SK-MEL-5 (cell line): ENCODE results near the gene TMEM40. TPM values are rescaled to one million over a fixed set of nuclear protein-coding genes. Genes with fewer than 3 reads are reported as not detected.
"Not testable (repeated sequence)": the region's sequence is repeated elsewhere in the genome, so short reads cannot be mapped to it uniquely, and the experiment has no call there.

ENCODE experiments used
- DNase-seq: peaks from one replicate; pipeline ENCODE4 v3.0.0-alpha.2; 2016; ENCODE audit warnings: low read depth, low spot score
- in situ Hi-C: cut with HindIII; loops from 2 replicates; pipeline ENCODE4 v1.10.0; 2016; ENCODE audit warnings: low sequenced_read_pairs, high pct_unique_total_duplicates, low pct_unique_long_range_greater_than_20kb
- total RNA-seq: library from RNA; depleted of rRNA; stranded (reverse); fragments of >200 nt; shearing (Covaris generic); gene quantifications from 2 replicates; pipeline ENCODE4 v1.2.3, GENCODE V29; 2014

The TMEM40 gene
- total RNA-seq, 1 experiment from 2014 or later, result not detected

- in situ Hi-C loops, result no loop called here
- DNase-seq, result no peak
Observed at GRCh38 chr3:12785096-12785495, 26.0 kb upstream of the TMEM40 start.

DNA sequence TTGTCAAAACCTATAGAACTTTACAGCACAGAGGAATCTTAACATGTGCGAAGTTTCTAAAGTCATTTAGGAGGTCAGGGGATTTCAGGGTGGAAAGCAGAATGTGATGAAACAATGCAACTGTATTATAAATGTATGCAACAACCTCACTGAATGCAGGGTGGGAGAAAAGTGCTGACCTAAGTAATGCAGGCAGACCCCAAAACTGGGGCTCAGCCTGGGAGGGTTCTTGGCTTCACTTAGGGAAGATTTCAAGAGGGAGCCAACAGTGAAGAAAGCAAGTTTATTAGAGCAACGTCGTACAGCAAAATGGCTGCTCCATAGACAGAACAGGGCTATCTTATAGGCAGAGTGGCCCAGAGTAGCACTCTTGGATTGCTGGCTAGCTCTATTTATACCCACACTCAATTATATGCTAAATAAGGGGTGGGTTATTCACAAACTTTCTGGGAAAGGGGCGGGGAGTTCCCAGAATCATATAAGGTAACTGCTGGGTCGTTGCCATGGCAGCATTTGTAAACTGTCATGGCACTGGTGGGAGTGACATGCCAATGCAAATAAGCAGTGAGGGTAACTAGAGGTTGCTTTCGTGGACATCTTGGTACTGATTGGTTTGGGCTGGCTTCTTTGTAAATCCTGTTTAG, 23.2 kb upstream of the TMEM40 start:
- DNase-seq, result peak; percentile 35
- in situ Hi-C loops, result no loop called here

DNA sequence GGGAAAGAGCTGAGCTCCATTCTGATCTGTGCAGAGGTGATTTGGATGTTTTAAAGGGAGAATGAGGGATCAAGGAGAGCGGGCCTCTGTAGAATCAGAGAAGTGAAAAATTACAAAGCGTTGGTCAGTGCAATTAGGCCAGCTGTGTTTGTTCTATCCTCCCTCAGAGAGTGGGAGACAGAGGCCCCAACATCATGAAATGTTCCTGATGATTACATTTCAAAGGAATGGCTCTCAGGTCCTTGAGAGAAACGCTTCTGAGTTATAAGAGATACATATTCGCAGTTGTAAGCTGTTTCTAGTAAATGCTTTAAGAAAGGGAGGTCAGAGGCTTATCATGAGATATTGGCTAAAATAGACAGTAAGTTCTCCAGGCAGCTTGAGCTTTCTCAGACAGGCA, 21.7 kb upstream of the TMEM40 start:
- in situ Hi-C loops, result no loop called here
- no peak for DNase-seq

DNA sequence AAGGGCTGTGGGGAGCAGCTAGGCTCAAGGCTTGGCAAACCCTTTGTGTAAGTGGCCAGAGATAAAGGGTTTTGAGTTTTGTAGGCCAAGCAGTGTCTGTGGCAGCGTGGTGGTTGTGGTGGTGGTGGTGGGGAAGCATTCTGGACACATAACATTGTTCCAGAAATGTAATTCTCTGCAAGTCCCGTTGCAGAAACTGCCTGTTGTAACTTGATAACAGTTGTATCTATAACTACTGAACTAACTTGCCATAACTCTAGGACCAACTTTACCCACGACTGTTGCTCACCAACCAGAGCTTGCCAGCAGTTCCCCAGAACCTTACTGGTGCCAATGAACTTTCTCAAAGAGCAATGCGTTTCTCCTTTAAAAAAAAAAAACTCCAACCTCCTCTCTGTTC, 18.1 kb upstream of the TMEM40 start:
- no peak for DNase-seq
- in situ Hi-C loops, result no loop called here

DNA sequence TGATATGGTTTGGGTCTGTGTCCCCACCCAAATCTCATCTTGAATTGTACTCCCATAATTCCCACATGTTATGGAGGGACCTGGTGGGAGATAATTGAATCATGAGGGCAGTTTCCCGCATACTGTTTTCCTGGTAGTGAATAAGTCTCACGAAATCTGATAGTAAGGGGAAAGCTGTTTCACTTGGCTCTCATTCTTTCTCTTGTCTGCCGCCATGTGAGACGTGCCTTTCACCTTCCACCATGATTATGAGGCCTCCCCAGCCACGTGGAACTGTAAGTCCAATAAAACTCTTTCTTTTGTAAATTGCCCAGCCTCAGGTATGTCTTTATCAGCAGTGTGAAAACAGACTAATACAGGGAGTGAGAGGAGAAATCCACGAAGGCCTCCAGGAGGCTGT, 16.9 kb upstream of the TMEM40 start:
- in situ Hi-C loops, DNase-seq: not testable (repeated sequence)

GRCh38 chr3:12775226-12775625, 16.2 kb upstream of the TMEM40 start:
- in situ Hi-C loops, result no loop called here
- no peak for DNase-seq

- DNase-seq, result no peak
- in situ Hi-C loops, result no loop called here
Observed at GRCh38 chr3:12774619-12775018, 15.6 kb upstream of the TMEM40 start.

DNA sequence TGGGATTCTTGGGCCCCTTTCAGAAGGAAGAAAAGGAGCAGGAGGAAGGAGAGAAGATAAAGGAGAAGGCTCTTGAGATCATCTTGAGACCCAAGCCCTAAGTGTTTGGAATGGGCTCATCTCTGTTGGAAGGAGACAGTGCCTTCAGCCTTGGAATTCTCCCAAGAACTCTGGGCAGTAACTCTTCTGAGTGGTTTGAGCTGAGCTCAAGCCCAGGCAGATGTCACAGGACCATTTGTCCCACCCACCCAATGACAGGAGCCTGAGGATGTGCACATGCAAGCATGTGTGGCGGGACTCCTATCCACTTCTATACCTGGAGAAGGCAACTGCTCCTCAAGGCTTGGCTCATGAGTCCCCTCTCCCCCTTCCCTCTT, 14.6 kb upstream of the TMEM40 start:
- no peak for DNase-seq
- in situ Hi-C loops, result no loop called here

DNA sequence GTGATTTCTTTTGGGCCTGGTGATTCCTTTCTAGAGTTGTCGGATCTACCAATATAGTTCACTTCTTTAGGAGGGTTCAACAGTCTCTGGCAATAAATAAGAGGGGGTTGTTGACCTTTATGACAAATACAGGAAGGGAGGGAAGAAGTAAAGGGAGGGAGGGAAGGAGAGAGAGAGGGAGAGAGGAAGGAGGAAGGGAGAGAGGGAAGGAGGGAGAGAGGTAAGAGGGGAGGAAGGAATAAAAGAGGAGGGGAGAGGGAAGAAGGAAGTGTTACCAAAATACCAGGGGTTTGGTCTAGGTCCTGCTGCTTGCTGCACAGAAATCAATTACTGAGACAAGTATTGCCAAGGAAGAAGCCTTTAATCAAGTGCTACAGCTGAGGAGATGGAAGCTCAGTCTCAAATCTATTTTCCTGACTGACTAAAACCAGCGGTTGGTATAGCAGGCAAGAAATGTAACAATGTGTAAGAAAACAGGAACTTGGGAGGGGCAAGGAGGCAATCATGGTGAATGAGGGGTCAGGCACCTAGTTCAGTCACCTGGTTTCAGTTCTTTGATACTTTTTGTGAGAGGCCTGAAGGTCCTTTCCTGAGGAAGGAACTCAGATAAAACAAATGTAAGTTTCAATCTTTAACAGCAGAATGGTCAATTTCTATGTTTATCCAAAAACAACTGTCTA, 14.1 kb upstream of the TMEM40 start:
- DNase-seq, result no peak
- in situ Hi-C loops, result no loop called here

- in situ Hi-C loops, result no loop called here
- DNase-seq, result no peak
Observed at GRCh38 chr3:12772462-12772861, 13.4 kb upstream of the TMEM40 start.

- in situ Hi-C loops, result no loop called here
- DNase-seq, result no peak
Observed at GRCh38 chr3:12771236-12771635, 12.2 kb upstream of the TMEM40 start.

DNA sequence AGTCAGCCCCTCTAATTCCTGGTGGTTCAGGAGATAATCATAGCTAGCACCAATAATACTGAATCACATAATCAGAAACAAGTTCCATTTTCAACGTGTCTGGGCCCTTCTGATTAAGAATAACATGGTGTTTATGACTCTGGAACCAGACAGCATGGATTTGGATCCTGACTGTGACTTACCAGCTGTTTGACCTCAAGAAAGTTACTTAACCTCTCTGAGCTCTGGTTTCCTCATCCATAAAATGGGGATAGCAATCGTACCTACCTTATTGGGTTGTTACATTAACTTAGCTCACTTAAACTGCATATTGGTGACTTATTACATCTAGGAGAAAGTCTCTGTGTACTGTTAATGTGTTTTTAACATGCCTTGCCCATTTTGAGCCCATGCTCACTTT, 10.7 kb upstream of the TMEM40 start:
- DNase-seq, result no peak
- in situ Hi-C loops, result no loop called here

GRCh38 chr3:12768579-12769527, 9.8 kb upstream of the TMEM40 start:
- DNase-seq, result no peak
- in situ Hi-C loops, result no loop called here

GRCh38 chr3:12766541-12766940, 7.5 kb upstream of the TMEM40 start:
- DNase-seq, result peak; percentile 33
- in situ Hi-C loops, result no loop called here

- in situ Hi-C loops, result no loop called here
- no peak for DNase-seq
Observed at GRCh38 chr3:12764171-12764776, 5.2 kb upstream of the TMEM40 start.

- in situ Hi-C loops, result no loop called here
- no peak for DNase-seq
Observed at GRCh38 chr3:12759693-12760565, 870 bp upstream of the TMEM40 start.

DNA sequence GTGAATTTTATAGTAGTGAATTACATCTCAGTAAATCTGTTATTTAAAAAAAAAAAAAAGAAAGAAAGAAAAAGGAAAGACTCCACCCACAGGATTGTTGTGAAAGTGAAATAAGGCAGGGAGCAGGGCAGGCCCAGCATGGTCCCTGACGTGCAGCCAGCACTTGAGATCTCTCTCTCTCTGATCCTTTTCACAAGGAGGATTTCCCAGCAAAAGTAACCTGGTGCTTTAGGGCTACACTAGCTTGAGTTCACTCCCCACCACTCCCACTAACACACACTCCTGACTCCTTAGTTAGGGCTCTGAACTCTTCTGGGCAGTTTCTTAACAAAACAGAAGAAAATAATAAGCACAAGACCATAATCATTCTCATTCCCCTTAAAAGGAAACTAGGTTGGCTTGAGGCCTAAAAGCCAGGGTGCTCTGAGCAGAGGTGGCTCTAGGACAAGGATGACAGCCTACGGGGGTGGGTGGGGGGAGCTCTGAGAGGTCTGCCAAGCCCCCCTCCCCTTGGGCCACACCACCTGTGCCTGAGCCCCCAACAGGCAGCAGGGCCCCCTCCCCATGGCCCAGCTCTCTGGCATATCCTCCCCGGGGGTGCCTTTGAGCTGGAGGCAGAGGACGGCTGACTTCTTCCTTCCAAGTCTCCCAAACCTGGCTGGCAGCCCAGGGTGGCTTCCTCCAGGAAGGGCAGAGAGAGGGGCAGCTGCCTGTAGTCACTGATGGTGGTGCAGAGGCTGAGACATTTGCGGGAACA, 856 bp downstream of the TMEM40 start:
- no peak for DNase-seq
- in situ Hi-C loops, result no loop called here
